Measurements from ENCODE around the gene FLNB.

The FLNB gene

DNA sequence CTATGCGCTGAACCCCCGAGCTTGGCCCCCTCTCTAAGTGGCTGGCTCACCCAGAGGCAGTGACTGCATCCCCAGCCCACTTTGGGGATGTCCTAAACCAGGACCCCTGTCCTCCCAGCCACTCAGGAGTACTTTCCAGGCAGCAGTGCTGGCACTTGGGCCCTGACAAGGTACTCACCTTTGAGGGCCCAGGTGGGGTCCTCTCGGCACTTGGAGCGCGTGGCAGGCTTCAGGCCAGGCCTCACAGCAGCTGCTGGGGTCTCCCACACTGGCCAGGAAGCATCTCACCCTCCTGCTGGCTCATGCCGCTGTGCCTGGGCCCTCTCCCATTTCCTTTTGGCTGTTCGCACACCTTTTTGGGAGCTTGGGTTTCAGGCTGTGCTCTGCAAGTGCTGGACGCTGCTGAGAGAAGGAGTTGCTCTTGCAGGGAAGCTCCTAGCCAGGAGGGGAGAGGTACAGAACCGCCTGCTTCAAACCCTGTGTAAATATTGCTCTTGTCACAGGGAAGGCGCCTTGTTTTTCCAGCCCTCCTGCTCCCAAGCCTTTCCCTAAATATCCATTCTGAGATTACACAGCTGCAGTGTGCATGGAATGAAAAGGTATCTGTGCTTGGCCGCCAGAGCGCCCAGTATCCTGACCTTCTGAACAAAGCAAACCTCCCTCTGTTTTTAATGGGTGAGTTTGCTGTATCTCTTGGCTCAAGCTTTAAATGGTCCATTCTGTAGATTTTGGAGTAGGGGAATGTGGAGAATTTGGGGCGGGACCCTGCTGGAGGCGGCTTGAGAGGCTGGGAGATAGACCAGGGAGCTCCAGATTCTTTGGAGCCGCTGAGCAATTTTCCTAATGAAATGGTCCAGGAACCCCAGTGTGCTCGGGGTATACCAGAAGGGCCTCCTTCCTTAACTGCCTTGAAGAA is 156.9 kb downstream of the FLNB start:
- DNase-seq (ENCODE audit: low read depth), result no peak

- DNase-seq (ENCODE audit: low read depth), result peak; percentile 52
Measured at GRCh38 chr3:58167431-58168351, 159.5 kb downstream of the FLNB start.

DNA sequence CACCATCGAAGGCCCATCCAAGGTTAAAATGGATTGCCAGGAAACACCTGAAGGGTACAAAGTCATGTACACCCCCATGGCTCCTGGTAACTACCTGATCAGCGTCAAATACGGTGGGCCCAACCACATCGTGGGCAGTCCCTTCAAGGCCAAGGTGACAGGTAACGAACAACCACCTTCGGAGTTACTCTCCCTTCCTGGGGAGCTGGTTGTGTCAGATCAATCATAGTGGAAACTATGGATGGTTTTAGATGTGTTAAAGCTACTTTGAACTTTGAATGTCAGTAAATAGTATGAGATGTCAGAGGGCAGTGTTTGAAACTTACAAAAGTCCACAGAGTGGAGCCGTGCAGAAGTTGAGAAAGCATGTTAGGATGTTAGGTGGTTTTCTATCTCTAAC is 160.3 kb downstream of the FLNB start:
- DNase-seq (ENCODE audit: low read depth), result no peak

DNA sequence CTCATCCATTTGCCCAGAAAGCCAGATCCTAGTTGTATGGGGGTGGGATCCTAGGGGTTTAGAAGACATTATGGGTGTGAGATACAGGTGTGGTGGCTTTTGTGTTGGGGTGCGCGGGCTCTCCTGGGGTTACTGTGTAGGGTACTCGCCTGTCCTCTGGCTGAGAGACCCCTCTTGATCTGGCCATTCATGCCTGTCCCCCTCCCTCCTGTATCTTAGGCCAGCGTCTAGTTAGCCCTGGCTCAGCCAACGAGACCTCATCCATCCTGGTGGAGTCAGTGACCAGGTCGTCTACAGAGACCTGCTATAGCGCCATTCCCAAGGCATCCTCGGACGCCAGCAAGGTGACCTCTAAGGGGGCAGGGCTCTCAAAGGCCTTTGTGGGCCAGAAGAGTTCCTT is 161.1 kb downstream of the FLNB start:
- no peak for DNase-seq (ENCODE audit: low read depth)

DNA sequence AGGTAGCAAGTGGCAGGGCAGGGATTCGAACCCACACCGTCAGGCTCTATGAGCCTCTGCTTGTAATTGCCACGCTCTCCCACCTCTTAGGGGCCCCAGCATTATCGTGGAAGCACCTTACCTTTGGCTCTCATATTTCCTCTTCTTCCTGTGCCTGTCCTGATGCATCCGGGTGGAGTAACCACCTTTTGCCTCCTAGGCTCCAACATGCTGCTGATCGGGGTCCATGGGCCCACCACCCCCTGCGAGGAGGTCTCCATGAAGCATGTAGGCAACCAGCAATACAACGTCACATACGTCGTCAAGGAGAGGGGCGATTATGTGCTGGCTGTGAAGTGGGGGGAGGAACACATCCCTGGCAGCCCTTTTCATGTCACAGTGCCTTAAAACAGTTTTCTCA is 162.2 kb downstream of the FLNB start:
- DNase-seq (ENCODE audit: low read depth), result no peak

GRCh38 chr3:58171126-58171525 is 162.9 kb downstream of the FLNB start:
- DNase-seq (ENCODE audit: low read depth), result no peak

DNA sequence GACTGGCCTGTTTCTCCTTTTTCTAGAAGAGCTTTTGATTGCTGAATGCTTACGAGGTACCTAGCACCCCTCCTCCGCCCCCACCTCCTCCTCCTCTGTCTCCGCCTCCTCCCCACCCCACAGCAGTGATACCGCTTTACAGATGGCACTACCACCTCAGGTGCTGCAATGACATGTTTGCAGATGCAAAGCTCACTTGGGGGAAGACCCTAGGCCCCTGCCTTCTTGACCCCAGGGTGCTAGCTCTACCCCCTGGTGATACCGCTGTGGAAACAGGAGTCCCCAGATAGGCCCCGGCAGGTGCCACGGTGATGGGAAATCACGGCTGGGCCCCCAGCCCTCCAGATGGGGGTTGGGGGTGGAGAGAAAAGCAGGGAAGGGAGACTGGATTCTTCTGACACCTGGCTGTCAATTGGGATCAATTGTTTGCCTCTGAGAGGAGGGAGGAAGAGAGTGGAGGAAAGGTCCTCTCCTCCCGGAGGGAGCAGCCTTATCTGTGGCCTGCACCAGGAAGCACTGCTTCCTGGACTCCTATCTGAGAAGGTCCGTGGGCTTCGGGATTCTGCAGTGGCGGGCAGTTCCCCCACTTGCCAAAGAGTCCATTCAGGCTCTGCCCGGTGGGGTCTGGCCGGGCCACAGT is 164.9 kb downstream of the FLNB start:
- no peak for DNase-seq (ENCODE audit: low read depth)

- no peak for DNase-seq (ENCODE audit: low read depth)
Measured at GRCh38 chr3:58173669-58174398, 165.6 kb downstream of the FLNB start.

GRCh38 chr3:58175187-58175436 is 166.9 kb downstream of the FLNB start:
- no peak for DNase-seq (ENCODE audit: low read depth)

DNA sequence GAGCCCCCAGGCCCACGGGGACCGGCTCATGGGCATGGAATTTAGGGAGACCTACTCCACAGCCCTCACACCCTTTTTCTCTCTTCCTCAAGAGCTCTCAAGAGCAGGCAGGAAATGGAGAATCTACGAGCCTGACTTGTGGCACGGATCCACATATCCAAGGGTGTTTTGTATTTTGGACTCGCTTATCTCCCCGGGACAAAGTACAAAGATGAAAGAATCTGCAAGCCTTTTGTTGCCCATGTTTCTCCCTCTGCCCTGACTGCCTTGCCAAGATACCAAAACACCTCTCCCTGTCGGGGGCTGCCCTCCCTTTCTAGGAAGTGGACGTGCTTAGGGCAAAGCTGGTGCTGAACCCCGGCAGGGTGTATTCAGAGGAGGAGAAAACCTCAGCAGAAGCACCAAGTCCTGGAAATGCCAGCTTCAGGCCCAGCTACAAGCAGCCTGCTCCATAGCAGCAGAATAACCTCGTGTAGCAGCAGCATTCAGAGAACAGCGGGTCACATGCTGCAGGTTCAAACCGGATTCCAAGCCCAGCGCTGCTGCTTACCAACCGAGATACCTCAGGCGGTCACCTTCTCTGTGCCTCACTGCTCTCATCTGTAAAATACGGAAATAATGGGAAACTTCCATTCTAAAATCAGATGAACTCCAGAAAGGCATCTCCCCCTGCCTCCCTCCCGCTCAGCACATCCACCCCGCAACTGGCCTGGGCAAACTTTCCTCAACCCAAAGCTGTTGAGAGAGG is 167.4 kb downstream of the FLNB start:
- no peak for DNase-seq (ENCODE audit: low read depth)

DNA sequence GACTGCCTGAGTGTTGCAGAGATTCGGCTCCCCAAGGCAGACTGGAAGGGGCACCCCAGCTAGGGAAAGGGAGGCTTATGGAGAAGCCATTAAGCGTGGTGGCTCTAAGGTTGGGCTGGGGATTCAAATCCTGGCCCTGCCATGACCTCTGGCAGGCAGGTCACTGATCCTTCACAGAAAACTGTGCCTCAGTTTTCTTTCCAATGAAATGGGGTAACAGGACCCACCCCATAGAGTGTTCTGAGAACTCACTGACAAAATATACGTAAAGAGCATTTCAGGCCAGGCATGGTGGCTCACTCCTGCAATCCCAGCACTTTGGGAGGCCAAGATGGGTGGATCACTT is 167.9 kb downstream of the FLNB start:
- no peak for DNase-seq (ENCODE audit: low read depth)

DNA sequence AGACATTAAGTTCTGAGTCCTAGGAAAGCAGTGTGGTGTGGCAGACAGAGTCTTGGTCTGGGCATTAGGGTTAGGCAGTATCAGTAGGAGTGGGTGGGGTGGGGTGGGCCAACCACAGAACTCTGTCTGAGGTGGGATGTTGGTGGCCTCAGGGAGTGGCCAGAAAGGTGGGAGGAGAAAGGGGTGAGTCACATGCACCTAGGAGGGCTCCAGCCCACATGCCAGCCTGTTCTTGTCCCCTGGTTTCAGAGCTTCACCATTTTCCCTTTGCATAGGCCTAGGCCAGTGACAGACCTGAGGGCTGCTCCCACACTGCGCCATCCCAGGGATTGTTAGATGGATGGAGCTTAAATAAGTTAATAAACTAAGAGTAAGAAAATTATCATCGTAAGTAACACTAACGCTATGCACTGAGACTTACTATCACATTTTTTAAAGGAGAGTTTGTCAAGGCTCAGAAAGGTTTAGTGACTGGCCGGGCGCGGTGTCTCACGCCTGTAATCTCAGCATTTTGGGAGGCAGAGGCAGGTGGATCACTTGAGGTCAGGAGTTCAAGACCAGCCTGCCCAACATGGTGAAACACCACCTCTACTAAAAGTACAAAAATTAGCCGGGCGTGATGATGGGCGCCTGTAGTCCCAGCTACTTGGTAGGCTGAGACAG is 168.7 kb downstream of the FLNB start:
- no peak for DNase-seq (ENCODE audit: low read depth)

DNA sequence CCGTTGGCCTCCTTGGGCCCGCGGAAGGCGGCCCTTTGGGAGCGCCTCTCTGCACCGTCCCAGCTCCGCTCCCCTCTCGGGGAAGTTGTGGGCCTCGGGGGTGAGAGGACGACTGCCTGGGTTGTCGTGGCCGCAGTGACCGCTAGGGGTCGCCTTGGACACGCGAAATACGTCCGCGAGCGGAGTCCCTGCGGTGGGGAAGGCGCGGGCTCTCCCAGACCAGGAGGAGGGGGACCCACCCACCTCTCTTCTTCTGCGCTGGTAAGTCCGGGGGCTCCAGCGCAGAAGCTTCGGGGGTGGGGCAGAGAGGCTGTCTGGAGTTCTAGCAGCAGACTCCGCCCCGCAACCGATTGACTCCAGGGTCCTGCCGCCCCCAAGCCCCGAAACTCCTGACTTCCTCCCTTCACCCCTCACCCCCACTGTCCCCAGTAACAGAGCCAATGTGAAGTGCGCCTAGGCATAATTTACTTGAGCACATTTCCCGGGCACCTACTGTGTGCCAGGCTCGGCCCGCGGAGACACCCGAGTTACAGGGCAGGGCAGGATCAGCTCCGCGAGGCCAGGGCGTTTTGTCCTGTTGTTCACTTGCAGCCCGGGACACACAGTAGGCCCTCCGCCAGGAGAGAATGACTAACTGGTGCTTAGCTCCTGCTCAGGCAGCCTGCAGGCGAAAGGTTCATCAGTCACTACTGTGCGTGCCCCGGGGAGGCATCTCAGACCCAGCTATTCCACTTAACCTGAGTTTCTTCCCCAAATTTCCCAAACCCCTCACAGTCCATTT is 169.7 kb downstream of the FLNB start:
- DNase-seq (ENCODE audit: low read depth), result peak; percentile 84

DNA sequence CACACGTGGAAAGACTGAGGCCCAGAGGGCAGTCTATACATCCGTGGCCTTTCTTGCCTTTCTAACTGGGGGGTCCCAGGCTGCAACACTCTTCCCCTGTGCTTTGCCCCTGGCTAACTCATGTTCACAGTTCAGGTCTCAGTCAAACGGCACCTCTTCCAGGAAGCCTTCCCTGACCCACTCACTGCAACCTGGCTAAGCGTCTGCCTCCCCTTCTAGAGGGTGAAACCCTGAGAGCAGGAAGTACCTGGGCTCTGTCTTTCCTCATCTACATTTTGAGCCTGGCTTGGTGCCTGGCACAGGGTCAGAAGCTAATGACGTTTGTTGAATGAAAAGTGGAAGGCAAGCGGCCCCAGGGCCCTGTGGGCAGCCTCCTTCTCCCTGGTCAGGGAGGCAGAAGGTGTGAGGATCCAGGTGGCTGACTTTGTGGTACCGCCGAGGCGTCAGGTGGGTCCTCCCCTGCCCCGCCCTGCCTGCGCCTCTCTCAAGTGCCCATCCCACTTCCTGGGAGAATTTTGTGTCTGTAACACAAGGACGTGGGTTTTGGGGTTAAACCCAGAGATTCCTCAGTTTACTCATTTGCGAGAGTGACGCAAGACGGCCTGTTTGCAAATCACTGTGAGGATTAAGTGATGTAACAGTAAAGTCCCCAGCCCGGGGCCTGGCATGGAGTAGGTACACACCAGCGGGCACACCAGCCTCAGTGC is 170.5 kb downstream of the FLNB start:
- DNase-seq (ENCODE audit: low read depth), result no peak

DNA sequence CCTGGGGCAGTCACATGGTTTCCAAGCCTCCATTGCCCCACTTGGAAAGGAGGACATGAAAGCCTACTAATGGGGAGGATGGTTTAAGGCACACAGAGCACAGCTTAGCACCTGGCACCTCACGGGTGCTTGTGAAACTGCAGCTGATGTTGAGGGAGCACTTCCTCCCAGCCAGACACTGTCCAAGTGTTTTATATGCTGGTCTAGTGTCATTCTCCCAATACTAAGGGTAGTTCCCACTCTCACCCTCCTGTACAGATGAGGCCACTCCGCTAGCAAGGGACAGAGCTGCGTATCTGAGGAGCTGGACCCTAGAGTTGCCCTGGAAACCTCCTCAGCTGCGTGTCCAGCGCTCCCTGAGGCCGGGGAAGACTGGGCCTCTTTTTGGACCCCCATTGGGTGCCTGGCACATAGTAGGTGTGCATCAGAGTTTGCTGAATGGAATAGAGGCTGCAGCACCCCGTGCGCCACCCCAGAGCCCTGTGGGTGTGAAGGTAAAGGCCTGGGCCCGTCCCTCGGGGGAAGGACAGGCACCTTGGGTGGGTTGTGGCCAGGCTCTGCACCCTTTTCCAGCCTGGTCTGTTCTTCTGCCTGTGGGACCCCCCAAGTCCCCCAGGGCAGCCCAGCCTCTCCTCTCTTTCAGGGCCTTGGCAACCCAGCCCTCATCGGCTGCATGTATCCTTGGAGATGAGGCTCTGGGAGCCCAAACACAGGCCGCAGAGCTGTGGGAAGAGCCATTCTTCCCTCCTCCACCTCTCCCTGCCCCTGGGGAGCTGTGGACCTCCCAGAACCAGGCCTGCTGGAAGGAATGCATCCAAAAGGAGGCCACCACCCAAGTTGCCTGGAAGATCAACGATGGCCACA is 171.2 kb downstream of the FLNB start:
- DNase-seq (ENCODE audit: low read depth), result no peak

DNA sequence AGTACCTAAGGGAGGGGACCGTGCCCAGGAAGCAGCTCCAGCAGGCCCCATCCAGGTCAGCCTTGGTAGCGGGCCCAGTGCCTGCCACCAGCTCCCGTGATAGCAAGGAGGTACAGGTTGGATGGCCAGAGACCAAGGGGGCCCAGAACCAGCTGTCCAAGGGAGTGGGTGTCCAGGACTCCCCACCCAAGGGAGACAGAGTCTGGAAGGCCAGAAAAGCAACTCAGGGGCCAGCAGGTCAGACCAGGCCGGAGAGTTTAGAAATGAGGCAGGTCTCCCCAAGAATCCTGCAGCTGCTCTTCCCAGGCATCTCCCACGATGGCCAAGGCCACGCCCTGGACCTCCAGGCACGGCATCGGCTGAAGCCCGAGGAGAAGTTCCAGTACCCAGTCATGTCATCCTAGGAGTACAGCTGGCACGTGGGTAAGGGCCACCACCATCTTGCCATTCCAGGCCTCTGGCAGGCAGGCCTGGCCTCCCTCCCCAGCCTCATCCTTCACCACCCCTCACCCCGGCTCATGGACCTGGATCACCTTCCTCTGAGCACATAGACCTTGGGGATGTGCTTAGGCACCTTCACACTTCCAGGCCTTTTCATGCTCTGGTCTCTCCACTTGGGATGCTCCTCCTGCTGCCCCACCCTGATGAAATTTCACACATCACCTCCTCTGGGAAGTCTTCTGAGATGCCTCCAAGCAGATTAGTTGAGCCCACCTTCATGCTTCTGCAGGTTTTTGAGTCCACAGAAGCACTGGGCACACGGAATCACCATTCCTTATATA is 172.1 kb downstream of the FLNB start:
- no peak for DNase-seq (ENCODE audit: low read depth)

DNA sequence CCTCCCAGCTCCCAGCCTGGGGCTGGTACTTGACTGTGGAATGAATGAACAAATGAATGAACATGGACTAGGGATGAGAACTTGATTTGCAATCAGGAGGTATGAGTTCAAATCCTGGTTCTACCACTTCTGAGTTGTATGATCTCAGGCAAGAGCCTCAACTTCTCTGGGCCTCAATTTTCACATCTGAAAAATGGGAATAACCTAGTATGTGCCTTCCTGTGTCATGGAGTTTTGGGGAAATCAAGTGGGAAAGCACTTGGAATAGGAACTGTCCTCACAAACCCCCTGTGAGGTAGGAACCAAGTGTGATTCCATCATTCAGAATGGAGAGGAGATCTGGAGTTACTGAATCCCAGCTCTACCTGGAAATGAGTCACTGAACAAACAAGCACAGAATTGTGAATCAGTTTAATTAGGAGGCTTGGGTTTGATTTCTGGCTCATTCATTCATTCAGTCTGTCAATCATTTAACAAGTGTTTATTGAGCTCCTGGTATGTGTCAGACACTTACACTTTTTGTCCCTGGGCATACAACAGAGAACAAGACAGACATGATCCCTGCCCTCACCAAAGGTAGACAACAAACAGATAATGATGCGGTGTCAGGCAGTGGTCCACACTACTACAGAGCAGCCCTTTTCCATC is 172.8 kb downstream of the FLNB start:
- no peak for DNase-seq (ENCODE audit: low read depth)

Data from stimulated activated CD8-positive, alpha-beta memory T cell treated with anti-CD3 and anti-CD28 coated beads, Interleukin-4, amount 100 ng/mL, for 24 hours (primary cell).